Measurements from ENCODE around the gene GUCA2B. TPM values are rescaled to one million over a fixed set of nuclear protein-coding genes. Genes with fewer than 3 reads are reported as not detected.

Gene GUCA2B
- total RNA-seq, 1 experiment from 2014 or later, result not detected

GRCh38 chr1:42154685-42155084, 1.5 kb downstream of the GUCA2B start:
- no peak overlapping the region for H3K27ac Mint-ChIP-seq (ENCODE audit: unreplicated experiment)
- no peaks in the 10 kb centered on the region for H3K9me3 Mint-ChIP-seq (ENCODE audit: low read depth, unreplicated experiment)
- no peaks in the 10 kb centered on the region for H3K36me3 Mint-ChIP-seq (ENCODE audit: insufficient read depth, unreplicated experiment)
- peaks cover 28% of the 10 kb centered on the region for H3K27me3 Mint-ChIP-seq (ENCODE audit: unreplicated experiment)
- CTCF ChIA-PET, result no interaction called here
- BruUV-seq (replicated peaks), result no TSS peak
- peaks cover 30% of the 10 kb centered on the region for H3K4me1 Mint-ChIP-seq (ENCODE audit: low read depth, unreplicated experiment)
- no peak for DNase-seq
- no peak for TF ChIP-seq CTCF (IDR thresholded peaks at IDR 0.05; ENCODE audit: unreplicated experiment)
- H3K4me3 Mint-ChIP-seq (ENCODE audit: low read depth, unreplicated experiment), result no peak overlapping the region
- intact Hi-C loops (cut with micrococcal nuclease; ENCODE audit: unreplicated experiment), result no loop called here

DNA sequence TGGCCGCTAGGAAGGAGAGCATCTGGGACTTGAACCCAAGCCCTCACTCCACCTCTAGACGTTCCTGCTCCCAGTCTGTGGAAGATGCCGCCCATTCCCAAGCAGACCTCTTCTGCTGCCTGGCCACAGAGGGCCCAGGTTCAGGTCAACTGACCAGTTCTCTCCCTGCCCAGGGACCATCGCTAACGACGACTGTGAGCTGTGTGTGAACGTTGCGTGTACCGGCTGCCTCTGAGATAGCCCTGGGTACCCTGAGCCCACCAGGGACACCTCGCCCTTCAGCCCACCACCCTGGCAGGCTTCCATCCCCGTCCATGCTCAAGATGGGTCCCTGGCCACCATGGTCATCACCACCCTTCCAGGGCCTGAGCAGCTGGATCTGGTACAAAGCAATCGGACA, 2.2 kb downstream of the GUCA2B start:
- DNase-seq, result no peak
- H3K9me3 Mint-ChIP-seq (ENCODE audit: low read depth, unreplicated experiment), result no peaks in the 10 kb centered on the region
- peaks cover 21% of the 10 kb centered on the region for H3K27me3 Mint-ChIP-seq (ENCODE audit: unreplicated experiment)
- H3K4me3 Mint-ChIP-seq (ENCODE audit: low read depth, unreplicated experiment), result no peak overlapping the region
- no peaks in the 10 kb centered on the region for H3K36me3 Mint-ChIP-seq (ENCODE audit: insufficient read depth, unreplicated experiment)
- H3K4me1 Mint-ChIP-seq (ENCODE audit: low read depth, unreplicated experiment), result peaks cover 25% of the 10 kb centered on the region
- BruUV-seq (replicated peaks), result no TSS peak
- CTCF ChIA-PET, result no interaction called here
- no peak overlapping the region for H3K27ac Mint-ChIP-seq (ENCODE audit: unreplicated experiment)
- TF ChIP-seq CTCF (IDR thresholded peaks at IDR 0.05; ENCODE audit: unreplicated experiment), result no peak
- intact Hi-C loops (cut with micrococcal nuclease; ENCODE audit: unreplicated experiment), result no loop called here

- intact Hi-C loops (cut with micrococcal nuclease; ENCODE audit: unreplicated experiment), result no loop called here
- H3K4me3 Mint-ChIP-seq (ENCODE audit: low read depth, unreplicated experiment), result no peak overlapping the region
- no peak for DNase-seq
- BruUV-seq (replicated peaks), result no TSS peak
- peaks cover 10% of the 10 kb centered on the region for H3K27me3 Mint-ChIP-seq (ENCODE audit: unreplicated experiment)
- peaks cover 14% of the 10 kb centered on the region for H3K4me1 Mint-ChIP-seq (ENCODE audit: low read depth, unreplicated experiment)
- H3K9me3 Mint-ChIP-seq (ENCODE audit: low read depth, unreplicated experiment), result peaks cover 5% of the 10 kb centered on the region
- TF ChIP-seq CTCF (IDR thresholded peaks at IDR 0.05; ENCODE audit: unreplicated experiment), result no peak
- CTCF ChIA-PET, result interaction anchor here (0.6 kb wide), 1 partner anchor 203 kb away, joined by 3 read pairs; no protein-coding TSS in a partner anchor
- no peaks in the 10 kb centered on the region for H3K36me3 Mint-ChIP-seq (ENCODE audit: insufficient read depth, unreplicated experiment)
- no peak overlapping the region for H3K27ac Mint-ChIP-seq (ENCODE audit: unreplicated experiment)
Measured at GRCh38 chr1:42157667-42158066, 4.5 kb downstream of the GUCA2B start.

DNA sequence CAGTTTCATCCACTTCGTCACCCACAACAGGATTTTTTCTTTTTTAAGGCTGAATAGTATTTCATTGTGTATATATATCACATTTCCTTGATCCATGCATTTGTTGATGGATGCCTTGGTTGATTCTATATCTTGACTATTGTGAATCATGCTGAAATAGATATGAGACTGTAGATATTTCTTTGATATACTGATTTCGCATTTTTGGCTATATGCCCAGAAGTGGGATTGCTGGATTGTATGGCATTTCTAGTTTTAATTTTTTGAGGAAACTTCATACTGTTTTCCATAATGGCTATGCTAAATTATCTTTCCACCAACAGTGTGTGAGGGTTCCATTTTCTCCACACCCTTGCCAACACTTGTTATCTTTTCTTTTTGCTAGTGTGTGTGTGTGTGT, 5.0 kb downstream of the GUCA2B start:
- Mint-ChIP-seq H3K27ac (ENCODE audit: unreplicated experiment) (no peak overlapping the region), H3K27me3 (ENCODE audit: unreplicated experiment) (peaks cover 10% of the 10 kb centered on the region), H3K4me3 (ENCODE audit: low read depth, unreplicated experiment) (no peak overlapping the region), H3K9me3 (ENCODE audit: low read depth, unreplicated experiment) (peaks cover 5% of the 10 kb centered on the region), H3K36me3 (ENCODE audit: insufficient read depth, unreplicated experiment) (no peaks in the 10 kb centered on the region), H3K4me1 (ENCODE audit: low read depth, unreplicated experiment) (peaks cover 10% of the 10 kb centered on the region)
- no peak for TF ChIP-seq CTCF (IDR thresholded peaks at IDR 0.05; ENCODE audit: unreplicated experiment)
- intact Hi-C loops (cut with micrococcal nuclease; ENCODE audit: unreplicated experiment), result no loop called here
- no TSS peak for BruUV-seq (replicated peaks)
- CTCF ChIA-PET, result interaction anchor here (0.6 kb wide), 1 partner anchor 204 kb away, joined by 3 read pairs; no protein-coding TSS in a partner anchor
- DNase-seq, result no peak

Data from Calu3 (cell line).